KMS-11 (cell line): ENCODE measurements around the gene BEX1.

Experiments used
- H2AFZ ChIP-seq: fragments of 200-600 bp; sonication (generic); 2 replicates; pipeline ENCODE4 v1.6.1; 2016; ENCODE audit warnings: antibody characterized with exemption, mixed run types, low read depth
- H3K27ac ChIP-seq: fragments of 200-600 bp; sonication (generic); 2 replicates; pipeline ENCODE4 v1.6.1; 2016; ENCODE audit warnings: mild to moderate bottlenecking, mixed run types
- H3K27me3 ChIP-seq: fragments of 200-600 bp; sonication (generic); 2 replicates; pipeline ENCODE4 v1.6.1; 2017; ENCODE audit warnings: mild to moderate bottlenecking, low read depth, mixed run types, moderate library complexity; ENCODE audit not compliant: insufficient read depth
- H3K36me3 ChIP-seq: fragments of 200-600 bp; sonication (generic); 2 replicates; pipeline ENCODE4 v1.6.1; 2017; ENCODE audit warnings: mild to moderate bottlenecking, mixed run types; ENCODE audit not compliant: insufficient read depth
- H3K4me1 ChIP-seq: fragments of 200-600 bp; sonication (generic); 2 replicates; pipeline ENCODE4 v1.6.1; 2016; ENCODE audit warnings: mild to moderate bottlenecking, low read depth, mixed run types; ENCODE audit not compliant: poor library complexity, severe bottlenecking
- H3K4me2 ChIP-seq: fragments of 200-600 bp; sonication (generic); 2 replicates; pipeline ENCODE4 v1.7.0; 2016; ENCODE audit warnings: mild to moderate bottlenecking, mixed run types
- H3K4me3 ChIP-seq: fragments of 200-600 bp; sonication (generic); IDR thresholded peaks from 2 replicates; pipeline ENCODE4 v1.6.1; 2017; ENCODE audit warnings: low read depth, low read length, mixed read lengths; ENCODE audit not compliant: insufficient read depth
- H3K79me2 ChIP-seq: fragments of 200-600 bp; sonication (generic); 2 replicates; pipeline ENCODE4 v1.6.1; 2016; ENCODE audit warnings: low read depth, mixed run types; ENCODE audit not compliant: insufficient read depth
- H3K9ac ChIP-seq: fragments of 200-600 bp; sonication (generic); 2 replicates; pipeline ENCODE4 v1.6.1; 2016; ENCODE audit warnings: mild to moderate bottlenecking, mixed run types
- H4K20me1 ChIP-seq: fragments of 200-600 bp; sonication (generic); 2 replicates; pipeline ENCODE4 v1.6.1; 2016; ENCODE audit warnings: mild to moderate bottlenecking, mixed run types; ENCODE audit not compliant: insufficient read depth
- CTCF ChIP-seq: fragments of 200-600 bp; sonication (generic); conservative IDR thresholded peaks from 2 replicates; pipeline ENCODE4 v1.6.1; 2017; ENCODE audit warnings: low read depth, mild to moderate bottlenecking, antibody characterized with exemption, low read length, moderate library complexity, mixed read lengths

BEX1 gene

GRCh38 chrX:103101299-103102042, 37.5 kb upstream of the BEX1 start:
- H3K9ac ChIP-seq = no peak overlapping the region
- H4K20me1 ChIP-seq = no peaks in the 10 kb centered on the region
- H2AFZ ChIP-seq = no peak overlapping the region
- no peak for TF ChIP-seq CTCF
- H3K27ac ChIP-seq = no peak overlapping the region
- H3K4me2 ChIP-seq = no peak overlapping the region
- H3K4me1 ChIP-seq = no peaks in the 10 kb centered on the region
- no peaks in the 10 kb centered on the region for H3K36me3 ChIP-seq
- no peak overlapping the region for H3K4me3 ChIP-seq
- H3K27me3 ChIP-seq = no peaks in the 10 kb centered on the region
- no peaks in the 10 kb centered on the region for H3K79me2 ChIP-seq

GRCh38 chrX:103100484-103100883, 36.5 kb upstream of the BEX1 start:
- Histone ChIP-seq H3K9ac (no peak overlapping the region), H2AFZ (no peak overlapping the region), H4K20me1 (no peaks in the 10 kb centered on the region), H3K79me2 (no peaks in the 10 kb centered on the region), H3K4me1 (no peaks in the 10 kb centered on the region), H3K4me3 (no peak overlapping the region), H3K27me3 (no peaks in the 10 kb centered on the region), H3K27ac (no peak overlapping the region), H3K36me3 (no peaks in the 10 kb centered on the region), H3K4me2 (no peak overlapping the region)
- no peak for TF ChIP-seq CTCF

- Histone ChIP-seq H3K4me2 (no peak overlapping the region), H3K79me2 (no peaks in the 10 kb centered on the region), H3K4me1 (no peaks in the 10 kb centered on the region), H3K27ac (no peak overlapping the region), H3K27me3 (no peaks in the 10 kb centered on the region), H3K9ac (no peak overlapping the region), H3K4me3 (no peak overlapping the region), H2AFZ (no peak overlapping the region), H4K20me1 (no peaks in the 10 kb centered on the region), H3K36me3 (no peaks in the 10 kb centered on the region)
- TF ChIP-seq CTCF = no peak
These were observed 35.7 kb upstream of the BEX1 start for GRCh38 chrX:103099691-103100090.

- Histone ChIP-seq H3K79me2 (no peaks in the 10 kb centered on the region), H3K36me3 (no peaks in the 10 kb centered on the region), H3K27ac (no peak overlapping the region), H3K27me3 (no peaks in the 10 kb centered on the region), H3K9ac (no peak overlapping the region), H2AFZ (no peak overlapping the region), H3K4me2 (no peak overlapping the region), H3K4me1 (no peaks in the 10 kb centered on the region), H3K4me3 (no peak overlapping the region), H4K20me1 (no peaks in the 10 kb centered on the region)
- no peak for TF ChIP-seq CTCF
These were observed 34.5 kb upstream of the BEX1 start for GRCh38 chrX:103098488-103098887.
